ENCODE results near the gene GIGYF2.

The GIGYF2 gene

DNA sequence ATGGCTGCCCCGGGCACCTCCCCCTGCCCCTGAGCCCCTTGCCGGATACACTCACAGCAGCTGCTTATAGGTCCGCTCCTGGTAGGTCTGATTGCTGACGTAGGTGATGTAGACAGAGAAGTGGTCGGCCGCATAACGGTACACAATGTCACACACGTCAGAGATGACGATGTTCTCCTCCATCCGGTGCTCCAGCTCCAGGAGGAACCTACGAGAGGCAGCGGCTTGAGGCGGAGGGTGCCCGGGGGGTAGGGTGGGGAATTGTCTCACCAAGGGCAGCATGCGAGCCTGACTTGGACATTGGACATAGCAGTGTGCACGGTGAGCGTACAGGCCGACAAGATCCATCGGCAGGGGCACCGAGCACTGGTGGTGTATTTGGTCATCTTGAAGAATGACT, 195.7 kb downstream of the GIGYF2 start:
- DNase-seq (ENCODE audit: low spot score): no peak
- TF ChIP-seq, protein P1, sequence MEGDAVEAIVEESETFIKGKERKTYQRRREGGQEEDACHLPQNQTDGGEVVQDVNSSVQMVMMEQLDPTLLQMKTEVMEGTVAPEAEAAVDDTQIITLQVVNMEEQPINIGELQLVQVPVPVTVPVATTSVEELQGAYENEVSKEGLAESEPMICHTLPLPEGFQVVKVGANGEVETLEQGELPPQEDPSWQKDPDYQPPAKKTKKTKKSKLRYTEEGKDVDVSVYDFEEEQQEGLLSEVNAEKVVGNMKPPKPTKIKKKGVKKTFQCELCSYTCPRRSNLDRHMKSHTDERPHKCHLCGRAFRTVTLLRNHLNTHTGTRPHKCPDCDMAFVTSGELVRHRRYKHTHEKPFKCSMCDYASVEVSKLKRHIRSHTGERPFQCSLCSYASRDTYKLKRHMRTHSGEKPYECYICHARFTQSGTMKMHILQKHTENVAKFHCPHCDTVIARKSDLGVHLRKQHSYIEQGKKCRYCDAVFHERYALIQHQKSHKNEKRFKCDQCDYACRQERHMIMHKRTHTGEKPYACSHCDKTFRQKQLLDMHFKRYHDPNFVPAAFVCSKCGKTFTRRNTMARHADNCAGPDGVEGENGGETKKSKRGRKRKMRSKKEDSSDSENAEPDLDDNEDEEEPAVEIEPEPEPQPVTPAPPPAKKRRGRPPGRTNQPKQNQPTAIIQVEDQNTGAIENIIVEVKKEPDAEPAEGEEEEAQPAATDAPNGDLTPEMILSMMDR (IDR thresholded peaks at IDR 0.05; ENCODE audit: borderline replicate concordance, control extremely low read depth, extremely low read depth, insufficient read depth, missing control alignments): no peak
- in situ Hi-C loops (cut with MboI; ENCODE audit: low sequenced_read_pairs, unreplicated experiment): no loop called here

DNA sequence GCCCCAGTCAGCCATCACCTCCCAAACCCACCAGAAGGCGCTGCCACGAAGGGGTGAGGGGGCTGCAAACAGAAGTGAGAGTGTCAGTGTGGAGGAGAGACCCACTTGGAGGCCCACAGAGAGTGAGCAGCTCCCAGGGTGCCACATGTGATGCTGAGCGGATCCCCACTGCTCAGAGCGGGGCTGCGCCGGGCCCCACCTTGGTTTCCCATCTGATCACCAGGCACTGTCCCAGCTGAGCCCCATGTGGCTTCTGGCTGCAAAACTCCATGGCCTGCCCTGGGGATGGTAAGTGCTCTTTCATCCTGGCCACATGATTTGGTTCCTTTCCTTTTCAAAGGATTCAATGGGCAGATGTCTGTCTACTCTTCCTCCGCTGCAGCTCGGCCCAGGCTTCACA, 196.7 kb downstream of the GIGYF2 start:
- TF ChIP-seq, protein P1 (IDR thresholded peaks at IDR 0.05; ENCODE audit: borderline replicate concordance, control extremely low read depth, extremely low read depth, insufficient read depth, missing control alignments): no peak
- DNase-seq (ENCODE audit: low spot score): no peak
- in situ Hi-C loops (cut with MboI; ENCODE audit: low sequenced_read_pairs, unreplicated experiment): no loop called here

DNA sequence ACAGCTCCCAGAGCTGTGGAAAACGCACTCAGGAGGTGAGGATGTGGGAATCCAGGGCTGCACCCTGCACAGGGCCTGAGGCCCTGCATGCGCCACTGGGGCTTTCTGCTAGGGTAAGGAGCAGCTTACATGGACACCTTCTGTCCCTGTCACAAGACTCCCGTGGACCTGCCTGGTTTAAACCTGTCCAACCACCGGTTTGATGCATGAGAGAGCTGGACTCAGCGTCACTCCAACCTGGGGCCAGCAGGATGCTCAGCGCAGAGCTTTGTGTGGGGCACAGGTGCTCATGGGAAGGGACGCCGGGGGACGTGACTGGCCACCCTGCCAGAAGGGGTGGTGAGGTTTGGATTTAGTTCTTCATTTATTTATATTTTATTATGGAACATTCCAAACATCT, 197.1 kb downstream of the GIGYF2 start:
- in situ Hi-C loops (cut with MboI; ENCODE audit: low sequenced_read_pairs, unreplicated experiment): no loop called here
- TF ChIP-seq, protein P1 (IDR thresholded peaks at IDR 0.05; ENCODE audit: borderline replicate concordance, control extremely low read depth, extremely low read depth, insufficient read depth, missing control alignments): no peak
- no peak for DNase-seq (ENCODE audit: low spot score)

DNA sequence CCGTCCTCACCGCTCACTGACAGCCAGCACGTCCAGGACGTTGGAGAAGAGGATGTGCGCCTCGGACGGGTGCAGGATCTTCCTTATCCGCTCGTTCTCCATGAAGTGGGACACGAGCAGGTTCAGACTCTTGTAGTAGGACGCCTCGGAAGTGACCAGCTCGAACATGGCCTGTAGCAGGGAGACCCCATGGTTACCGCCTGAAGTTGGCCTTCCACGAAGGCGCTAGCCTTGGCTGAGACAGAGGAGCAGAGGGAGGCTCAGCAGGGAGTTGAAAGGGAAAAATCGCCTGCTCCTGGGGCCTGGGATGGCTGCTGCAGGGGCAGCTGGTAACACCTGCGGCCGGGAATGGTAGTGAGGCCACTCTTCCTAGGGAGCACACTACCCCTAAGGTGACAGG, 197.6 kb downstream of the GIGYF2 start:
- TF ChIP-seq, protein P1 (IDR thresholded peaks at IDR 0.05; ENCODE audit: borderline replicate concordance, control extremely low read depth, extremely low read depth, insufficient read depth, missing control alignments): no peak
- in situ Hi-C loops (cut with MboI; ENCODE audit: low sequenced_read_pairs, unreplicated experiment): no loop called here
- no peak for DNase-seq (ENCODE audit: low spot score)

DNA sequence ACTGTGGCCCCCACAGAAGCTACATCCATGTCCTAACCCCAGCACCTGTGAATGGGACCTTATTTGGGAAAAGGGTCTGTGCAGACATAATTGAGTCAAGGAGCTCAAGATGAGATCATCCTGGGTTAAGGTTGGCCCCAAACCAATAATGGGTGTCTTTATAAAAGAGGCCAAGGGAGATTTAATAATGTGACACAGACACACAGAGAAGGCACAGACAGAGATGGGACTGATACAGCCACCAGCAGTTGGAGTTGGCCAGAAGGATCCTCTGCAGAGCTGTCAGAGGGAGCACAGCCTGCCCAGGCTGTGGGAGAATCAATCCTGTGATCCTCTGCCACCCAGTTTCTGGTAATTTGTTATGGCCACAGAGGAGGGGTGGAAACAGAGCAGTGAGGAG, 199.0 kb downstream of the GIGYF2 start:
- no peak for DNase-seq (ENCODE audit: low spot score)
- in situ Hi-C loops (cut with MboI; ENCODE audit: low sequenced_read_pairs, unreplicated experiment): no loop called here
- TF ChIP-seq, protein P1 (IDR thresholded peaks at IDR 0.05; ENCODE audit: borderline replicate concordance, control extremely low read depth, extremely low read depth, insufficient read depth, missing control alignments): no peak

DNA sequence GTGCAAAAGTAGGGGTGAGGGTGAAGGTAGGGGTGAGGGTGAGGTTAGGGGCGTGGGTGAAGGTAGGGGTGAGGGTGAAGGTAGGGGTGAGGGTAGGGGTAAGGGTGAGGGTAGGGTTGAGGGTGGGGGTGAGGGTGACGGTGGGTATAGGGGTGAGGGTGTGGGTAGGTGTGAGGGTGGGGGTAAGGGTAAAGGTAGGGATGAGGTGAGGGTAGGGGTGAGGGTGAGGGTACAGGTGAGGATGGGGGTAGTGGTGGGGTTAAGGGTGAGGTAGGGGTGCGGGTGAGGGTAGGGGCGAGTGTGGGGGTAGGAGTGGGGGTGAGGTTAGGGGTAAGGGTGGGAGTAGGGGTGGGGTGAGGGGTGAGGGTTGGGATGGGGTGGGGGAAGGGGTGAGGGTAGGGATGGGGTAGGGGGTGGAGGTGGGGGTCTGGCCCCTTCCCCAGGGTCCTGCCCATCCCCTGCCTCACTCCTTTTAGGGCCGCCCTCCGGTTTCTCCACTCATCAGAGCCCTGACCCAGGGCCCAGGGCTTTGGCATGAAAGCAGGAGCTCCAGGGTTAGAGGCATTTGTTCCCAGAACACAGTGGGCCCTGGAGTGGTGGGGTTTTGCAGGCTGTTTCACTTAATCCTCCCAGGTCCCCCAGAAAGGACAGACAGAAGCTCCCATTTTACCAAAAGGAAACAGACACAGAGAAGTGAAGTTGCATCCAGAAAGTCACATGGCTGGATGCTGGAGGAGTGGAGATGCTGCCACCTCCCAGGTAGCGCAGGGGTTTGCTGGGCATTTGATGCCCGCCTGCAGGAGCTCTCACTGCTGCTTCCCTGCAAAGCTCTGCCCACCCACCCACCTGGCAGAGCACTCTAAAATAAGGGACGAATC, 199.8 kb downstream of the GIGYF2 start:
- no peak for DNase-seq (ENCODE audit: low spot score)
- in situ Hi-C loops (cut with MboI; ENCODE audit: low sequenced_read_pairs, unreplicated experiment): no loop called here
- TF ChIP-seq, protein P1 (IDR thresholded peaks at IDR 0.05; ENCODE audit: borderline replicate concordance, control extremely low read depth, extremely low read depth, insufficient read depth, missing control alignments): no peak

All from GM13976 (cell line).